Femur (tissue), 1 donor: ENCODE measurements around the gene TET1.
"Not testable (repeated sequence)": the region's sequence is repeated elsewhere in the genome, so short reads cannot be mapped to it uniquely, and the experiment has no call there.

Source experiments
- DNase-seq: peaks from one replicate; pipeline ENCODE4 v3.0.0-alpha.2; 2017

The TET1 gene

DNA sequence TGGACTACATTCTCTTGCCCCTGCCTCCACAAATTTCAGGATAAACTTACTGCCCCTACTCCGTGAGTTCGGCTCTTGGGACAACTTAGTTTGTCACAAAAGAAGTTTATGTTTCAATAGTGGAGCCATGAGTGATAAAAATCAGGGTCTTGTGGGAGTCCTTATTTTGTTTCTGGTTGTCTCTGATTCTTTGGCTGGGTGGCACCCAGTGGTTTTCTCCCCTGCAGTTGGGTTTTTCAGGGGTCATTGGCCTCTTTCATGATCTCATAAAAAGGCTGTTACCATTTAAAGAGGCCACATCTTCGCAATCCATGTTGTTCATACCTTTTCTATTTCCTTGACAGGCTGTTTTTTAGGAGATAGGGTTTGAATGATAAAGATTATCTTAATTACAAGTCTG is 5.5 kb downstream of the TET1 start:
- no peak for DNase-seq

GRCh38 chr10:68566351-68566750 is 6.2 kb downstream of the TET1 start:
- DNase-seq, result no peak

- DNase-seq, result no peak
These were observed 6.8 kb downstream of the TET1 start for GRCh38 chr10:68566955-68567354.

GRCh38 chr10:68572151-68572550 is 12.0 kb downstream of the TET1 start:
- no peak for DNase-seq

GRCh38 chr10:68574051-68574450 is 13.9 kb downstream of the TET1 start:
- DNase-seq, result no peak

- no peak for DNase-seq
These were observed 16.0 kb downstream of the TET1 start for GRCh38 chr10:68576118-68576517.

DNA sequence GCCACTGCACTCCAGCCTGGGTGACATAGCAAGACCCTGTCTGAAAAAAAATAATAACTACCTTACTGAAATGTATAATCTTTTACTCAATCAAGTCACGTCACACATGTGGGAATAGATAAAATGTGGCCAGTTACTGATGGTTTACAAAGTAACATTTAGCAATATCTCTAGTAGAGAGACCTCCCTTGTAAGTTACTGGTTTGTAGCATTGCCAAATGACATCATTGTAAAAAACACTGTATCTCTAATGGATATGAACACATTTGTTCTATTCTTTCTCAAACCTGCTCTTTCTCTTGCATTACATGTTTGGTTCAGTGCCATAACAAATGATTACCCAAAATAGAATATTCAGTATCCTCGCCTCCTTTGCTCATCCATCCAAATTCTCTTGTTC is 18.8 kb downstream of the TET1 start:
- no peak for DNase-seq

DNA sequence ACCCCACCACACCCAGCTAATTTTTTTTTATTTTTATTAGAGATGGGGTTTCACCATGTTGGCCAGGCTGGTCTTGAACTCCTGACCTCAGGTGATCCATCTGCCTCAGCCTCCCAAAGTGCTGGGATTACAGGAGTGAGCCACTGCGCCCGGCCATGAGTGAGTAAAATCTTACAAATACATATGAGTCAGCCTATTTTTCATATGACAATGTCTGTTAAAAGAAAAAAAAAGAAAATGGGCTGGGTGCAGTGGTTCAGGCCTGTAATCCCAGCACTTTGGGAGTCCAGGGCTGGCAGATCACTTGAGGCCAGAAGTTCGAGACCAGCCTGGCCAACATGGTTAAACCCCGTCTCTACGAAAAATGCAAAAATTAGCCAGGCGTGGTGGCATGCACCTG is 24.1 kb downstream of the TET1 start:
- DNase-seq, result not testable (repeated sequence)

DNA sequence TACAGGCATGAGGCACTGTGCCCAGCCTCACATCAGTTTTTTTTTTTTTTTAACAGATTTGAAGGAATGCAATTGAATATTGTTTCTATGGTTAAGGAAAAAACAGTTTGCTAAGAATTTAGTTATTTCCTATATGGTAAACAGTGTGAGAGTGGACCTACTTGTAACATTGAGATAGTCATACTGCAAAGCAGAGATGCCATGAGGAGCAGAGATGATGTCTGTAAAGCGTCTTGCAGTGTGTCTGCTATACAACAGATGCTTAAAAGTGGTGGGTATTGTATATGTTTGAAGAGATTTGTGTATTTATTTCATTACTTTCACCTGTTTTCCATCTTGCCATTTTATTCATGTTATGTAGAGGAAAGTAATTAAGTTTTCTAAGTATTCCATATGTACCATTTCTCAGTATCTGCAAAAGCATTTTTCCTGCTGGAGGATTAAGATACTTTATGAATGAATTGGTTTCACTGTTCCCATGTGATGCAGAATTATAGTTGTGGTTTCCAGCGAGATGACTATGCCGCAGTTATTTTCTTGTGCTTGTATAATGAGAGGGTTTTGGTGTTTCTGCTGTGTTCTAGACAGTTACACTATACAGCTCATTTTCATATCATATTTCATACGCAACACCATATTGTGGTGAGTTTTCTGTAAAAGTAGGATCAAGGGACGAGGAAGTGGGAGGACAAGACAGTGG is 26.6 kb downstream of the TET1 start:
- DNase-seq, result no peak

DNA sequence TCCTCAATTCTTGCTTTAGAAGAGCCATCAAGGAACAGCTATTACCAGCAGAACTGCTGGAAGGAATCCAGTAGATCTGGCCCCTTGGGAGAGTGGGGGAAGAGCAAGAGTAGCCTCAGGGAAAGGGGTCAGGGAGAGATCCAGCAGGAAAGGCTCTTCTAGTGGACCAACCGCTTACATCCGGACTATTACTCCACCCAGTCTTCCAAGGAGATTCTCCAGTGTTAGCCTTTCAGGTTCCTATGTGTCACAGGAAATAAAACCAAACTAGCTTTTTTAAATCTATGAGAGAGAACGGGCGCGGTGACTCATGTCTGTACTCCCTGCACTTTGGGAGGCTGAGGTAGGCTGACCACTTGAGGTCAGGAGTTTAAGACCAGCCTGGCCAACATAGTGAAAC is 34.3 kb downstream of the TET1 start:
- DNase-seq, result no peak

- no peak for DNase-seq
These were observed 35.4 kb downstream of the TET1 start for GRCh38 chr10:68595513-68595912.

- no peak for DNase-seq
These were observed 37.3 kb downstream of the TET1 start for GRCh38 chr10:68597407-68597806.

GRCh38 chr10:68598978-68599770 is 39.0 kb downstream of the TET1 start:
- DNase-seq, result peak; percentile 87

DNA sequence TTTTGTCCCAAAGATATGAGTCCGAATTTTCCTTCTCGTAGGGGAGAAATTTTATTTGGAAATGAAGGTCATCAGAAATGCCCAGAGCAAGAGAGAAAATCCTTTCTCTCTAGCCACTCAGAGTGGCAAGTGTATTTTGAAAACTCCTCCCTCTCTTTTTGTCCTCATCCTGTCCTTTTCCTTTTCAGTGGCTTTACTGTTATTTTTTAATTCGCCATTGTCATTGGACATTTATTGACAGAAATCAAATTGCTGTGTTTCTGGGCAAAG is 39.6 kb downstream of the TET1 start:
- DNase-seq, result no peak

- DNase-seq, result peak; percentile 89
These were observed 40.1 kb downstream of the TET1 start for GRCh38 chr10:68600041-68600778.

DNA sequence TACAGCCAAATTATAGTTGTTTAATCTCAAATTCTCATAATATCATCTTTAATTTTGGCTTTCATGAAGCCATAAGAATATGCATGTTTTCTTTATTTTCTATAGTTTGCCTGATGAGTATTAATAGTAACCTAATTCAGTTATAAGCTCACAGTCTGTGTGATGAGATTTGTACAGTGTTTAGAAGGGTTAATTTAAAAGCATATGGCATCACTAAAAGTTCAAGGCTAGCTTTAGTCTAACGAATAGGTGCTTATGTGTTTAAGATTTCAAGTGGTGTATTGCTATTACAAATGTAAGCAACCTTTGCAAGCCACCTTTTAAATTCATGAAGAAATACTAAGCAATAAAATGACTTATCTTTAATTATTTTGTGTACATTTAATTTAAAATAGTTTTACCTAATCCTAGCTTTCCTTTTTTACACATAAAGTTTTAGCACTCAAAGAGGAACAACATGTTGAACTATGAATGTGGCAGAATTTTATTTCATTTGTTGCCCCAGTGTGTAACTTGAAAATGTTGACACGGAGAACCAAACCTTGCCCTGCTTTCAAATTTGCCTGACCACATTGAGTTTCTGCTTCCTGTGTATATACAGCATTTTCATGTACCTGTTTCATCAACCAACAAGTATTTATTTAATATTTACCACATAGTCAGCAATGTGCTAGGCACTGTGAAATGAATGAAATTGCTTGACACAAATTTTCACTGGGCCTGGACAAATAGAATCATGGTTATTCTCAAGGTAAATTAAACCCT is 41.5 kb downstream of the TET1 start:
- no peak for DNase-seq

DNA sequence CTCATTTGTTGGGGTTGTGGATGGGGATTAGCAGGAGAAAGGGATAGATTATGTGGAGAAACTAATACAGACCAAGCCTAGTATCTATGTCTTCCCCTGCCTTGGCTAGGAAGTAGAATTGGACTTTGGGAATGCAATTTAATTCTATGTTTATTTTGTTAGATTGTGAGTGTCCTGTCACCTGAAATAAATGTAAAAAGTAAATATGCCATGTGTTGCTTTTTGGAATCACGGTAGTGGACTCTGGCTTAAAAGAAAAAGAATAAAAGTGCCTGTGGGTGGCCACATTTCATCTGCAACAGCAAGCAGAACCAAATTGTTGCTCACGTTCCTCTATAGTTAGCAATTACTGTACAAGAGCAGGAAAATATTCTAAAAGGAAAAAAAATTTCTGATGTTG is 42.3 kb downstream of the TET1 start:
- no peak for DNase-seq

DNA sequence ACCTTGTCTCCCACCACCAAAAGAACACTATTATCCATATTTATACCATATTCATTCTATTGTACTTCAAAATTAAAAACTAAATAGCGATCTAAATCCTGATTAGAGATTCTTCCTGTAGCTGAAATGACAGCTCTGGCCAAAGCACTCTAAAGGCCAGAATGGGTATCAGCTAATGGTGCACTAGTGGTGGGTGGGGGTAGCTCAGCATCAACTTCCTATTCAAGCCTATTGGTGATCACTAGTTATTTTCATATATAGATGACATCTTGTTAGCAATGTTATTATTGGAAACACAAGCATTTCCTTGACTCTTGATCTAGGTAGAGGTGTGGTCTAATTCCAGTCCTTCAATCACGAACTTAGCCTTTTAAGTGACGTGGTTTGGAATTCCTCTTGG is 43.6 kb downstream of the TET1 start:
- DNase-seq, result no peak

DNA sequence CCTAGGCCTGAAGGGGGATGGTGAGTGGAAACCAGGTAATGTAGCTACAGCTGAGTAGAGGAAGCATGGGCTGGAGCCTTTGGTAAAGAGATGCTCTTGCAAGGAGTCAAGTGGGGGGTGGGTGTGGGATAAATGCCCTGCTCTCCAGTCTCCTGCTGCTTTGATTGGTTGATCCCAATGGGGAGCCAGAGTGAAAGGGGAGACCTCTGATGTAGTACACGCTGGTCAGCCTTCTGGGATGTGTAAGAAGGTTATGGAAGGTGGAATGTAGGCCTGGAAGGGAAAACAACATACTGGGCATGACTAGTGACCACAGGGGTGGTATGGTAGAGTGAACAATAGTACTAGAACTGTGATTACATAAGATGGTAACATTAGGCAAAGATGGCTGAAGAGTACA is 44.3 kb downstream of the TET1 start:
- no peak for DNase-seq

DNA sequence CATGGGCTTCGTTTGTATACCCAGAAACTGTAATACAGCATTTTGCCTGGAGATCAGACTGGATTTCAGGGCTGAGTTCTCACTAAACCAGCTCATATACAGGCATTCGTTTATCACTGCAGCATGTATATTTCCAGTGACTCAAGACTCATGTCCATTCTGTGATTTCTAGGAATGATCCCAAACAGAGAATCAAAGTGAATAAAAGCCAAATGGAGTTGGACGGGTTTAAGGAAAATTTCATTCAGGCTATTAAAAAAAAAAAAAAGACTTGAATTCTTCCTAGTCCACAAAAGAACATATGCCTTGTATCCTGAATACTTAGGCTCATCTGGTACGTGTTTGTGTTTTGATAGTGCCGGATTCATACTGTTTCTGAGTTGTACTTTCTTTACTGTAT is 46.8 kb downstream of the TET1 start:
- no peak for DNase-seq

- not testable (repeated sequence) for DNase-seq
These were observed 49.9 kb downstream of the TET1 start for GRCh38 chr10:68610023-68610422.

DNA sequence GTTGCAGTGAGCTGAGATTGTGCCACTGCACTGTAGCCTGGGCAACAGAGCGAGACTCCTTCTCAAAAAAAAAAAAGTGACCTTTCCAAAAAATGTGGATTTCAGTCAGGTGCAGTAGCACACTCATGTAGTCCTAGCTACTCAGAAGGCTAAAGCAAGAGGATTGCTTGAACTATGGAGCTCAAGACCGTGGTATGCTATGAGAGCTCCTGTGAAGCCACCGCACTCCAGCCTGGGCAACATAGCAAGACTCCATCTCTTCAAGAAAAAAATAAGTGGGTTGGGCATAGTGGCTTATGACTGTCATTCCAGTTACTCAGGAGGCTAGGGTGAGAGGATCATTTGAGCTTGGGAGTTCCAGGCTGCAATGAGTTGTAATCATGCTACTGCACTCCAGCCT is 51.1 kb downstream of the TET1 start:
- no peak for DNase-seq

DNA sequence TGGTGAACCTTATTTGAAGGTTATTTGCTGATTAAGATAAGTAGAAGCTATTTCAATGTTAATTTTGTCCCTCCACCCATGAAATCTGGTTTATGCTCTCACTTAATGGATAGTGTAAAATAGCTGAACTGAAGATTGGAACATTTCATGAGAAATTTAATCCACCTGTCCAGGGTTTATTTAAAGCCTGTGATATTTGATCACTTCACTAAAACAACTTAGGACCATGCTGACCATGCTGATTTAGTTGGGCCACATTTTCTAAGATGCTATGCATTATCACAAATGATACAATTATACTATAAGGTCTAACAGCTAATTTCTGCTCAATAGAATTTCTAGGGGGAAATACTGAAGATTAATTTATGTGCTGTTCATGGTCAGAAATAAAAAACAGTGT is 53.8 kb downstream of the TET1 start:
- not testable (repeated sequence) for DNase-seq
